GM23338 (cell line): ENCODE data around the gene PLAC8L1. TPM values are rescaled to one million over a fixed set of nuclear protein-coding genes. Genes with fewer than 3 reads are reported as not detected.

ENCODE experiments used
- ATAC-seq: fragments of 200-7000 bp; cut with Tn5 transposase; 3 replicates; pipeline ENCODE4 v1.9.1; 2020
- DNase-seq: peaks from one replicate; pipeline ENCODE4 v3.0.0-alpha.2; 2015; ENCODE audit warnings: low spot score
- H2AFZ ChIP-seq: fragments of 200-600 bp; sonication (generic); 2 replicates; pipeline ENCODE4 v1.8.0; 2016; ENCODE audit warnings: antibody characterized with exemption, mild to moderate bottlenecking, moderate library complexity
- H3F3A ChIP-seq: fragments of 200-600 bp; sonication (generic); replicated peaks from 2 replicates; pipeline ENCODE4 v1.8.0; 2017; ENCODE audit warnings: antibody characterized with exemption, mixed run types, low read depth
- H3K27ac ChIP-seq: fragments of 200-600 bp; sonication (generic); 2 replicates; pipeline ENCODE4 v1.6.1; 2016; ENCODE audit warnings: low read depth
- H3K27me3 ChIP-seq: fragments of 200-600 bp; sonication (generic); 2 replicates; pipeline ENCODE4 v1.8.0; 2016; ENCODE audit warnings: mild to moderate bottlenecking, mixed run types, moderate library complexity; ENCODE audit not compliant: insufficient read depth
- H3K36me3 ChIP-seq: fragments of 200-600 bp; sonication (generic); 2 replicates; pipeline ENCODE4 v1.8.0; 2016; ENCODE audit warnings: mild to moderate bottlenecking; ENCODE audit not compliant: insufficient read depth
- H3K4me1 ChIP-seq: fragments of 200-600 bp; sonication (generic); 2 replicates; pipeline ENCODE4 v1.8.0; 2016; ENCODE audit warnings: mild to moderate bottlenecking, moderate library complexity; ENCODE audit not compliant: insufficient read depth
- H3K4me2 ChIP-seq: fragments of 200-600 bp; sonication (generic); 2 replicates; pipeline ENCODE4 v1.7.1; 2017; ENCODE audit warnings: mixed run types
- H3K4me3 ChIP-seq: fragments of 200-600 bp; sonication (generic); 2 replicates; pipeline ENCODE4 v1.6.1; 2016; ENCODE audit warnings: mixed run types
- H3K79me2 ChIP-seq: fragments of 200-600 bp; sonication (generic); replicated peaks from 2 replicates; pipeline ENCODE4 v1.8.0; 2017; ENCODE audit warnings: mild to moderate bottlenecking; ENCODE audit not compliant: insufficient read depth
- H3K9me2 ChIP-seq: fragments of 200-600 bp; sonication (generic); 2 replicates; pipeline ENCODE4 v1.8.0; 2017; ENCODE audit not compliant: insufficient read depth
- H4K20me1 ChIP-seq: fragments of 200-600 bp; sonication (generic); replicated peaks from 2 replicates; pipeline ENCODE4 v1.8.0; 2017; ENCODE audit warnings: mild to moderate bottlenecking; ENCODE audit not compliant: insufficient read depth
- H3K27ac Mint-ChIP-seq: 2 replicates; pipeline ENCODE4 v1.8.0; 2020; ENCODE audit warnings: inconsistent platforms, mild to moderate bottlenecking, moderate library complexity, mixed read lengths
- H3K27me3 Mint-ChIP-seq: 3 replicates; pipeline ENCODE4 v1.8.0; 2022; ENCODE audit warnings: low read depth, mild to moderate bottlenecking, moderate library complexity, mixed read lengths, inconsistent platforms; ENCODE audit not compliant: insufficient read depth, poor library complexity
- H3K36me3 Mint-ChIP-seq: 3 replicates; pipeline ENCODE4 v1.8.0; 2021; ENCODE audit warnings: low read depth, mild to moderate bottlenecking, inconsistent platforms, moderate library complexity, mixed read lengths
- H3K4me1 Mint-ChIP-seq: 3 replicates; pipeline ENCODE4 v1.8.0; 2020; ENCODE audit warnings: mild to moderate bottlenecking, inconsistent platforms, mixed read lengths
- H3K4me3 Mint-ChIP-seq: 3 replicates; pipeline ENCODE4 v1.8.0; 2021; ENCODE audit warnings: moderate library complexity, mild to moderate bottlenecking, inconsistent platforms, mixed read lengths
- H3K9me3 Mint-ChIP-seq: 3 replicates; pipeline ENCODE4 v1.8.0; 2020; ENCODE audit warnings: moderate library complexity, mild to moderate bottlenecking, inconsistent platforms, mixed read lengths
- CREB1 ChIP-seq: fragments of 250-450 bp; sonication (Bioruptor Pico); IDR thresholded peaks from 2 replicates; pipeline ENCODE4 v1.5.0; 2020; ENCODE audit warnings: low read depth, mild to moderate bottlenecking, moderate library complexity
- CTCF ChIP-seq, 2 experiments: fragments of 200-600 bp in 1 of 2; sonication (generic) in 1 of 2; conservative IDR thresholded peaks; 2 replicates each; pipeline versions ENCODE4 v1.5.1 to v1.6.1; 2016 to 2017; ENCODE audit warnings: antibody characterized with exemption in 2 of 2, low read depth in 2 of 2, mild to moderate bottlenecking in 2 of 2, moderate library complexity in 1 of 2
- ETS1 ChIP-seq: IDR thresholded peaks from 2 replicates; pipeline ENCODE4 v1.6.1; 2016; ENCODE audit warnings: antibody characterized with exemption
- EZH2 ChIP-seq: fragments of 200-600 bp; sonication (generic); IDR thresholded peaks from one replicate; pipeline ENCODE4 v1.8.0; 2017; ENCODE audit warnings: antibody characterized with exemption, mild to moderate bottlenecking, low read depth; ENCODE audit not compliant: unreplicated experiment
- EZH2phosphoT487 ChIP-seq: fragments of 200-600 bp; sonication (generic); IDR thresholded peaks from one replicate; pipeline ENCODE4 v1.8.1; 2018; ENCODE audit warnings: antibody characterized with exemption; ENCODE audit not compliant: unreplicated experiment
- JUNB ChIP-seq: IDR thresholded peaks from one replicate; pipeline ENCODE4 v1.6.1; 2016; ENCODE audit warnings: antibody characterized with exemption; ENCODE audit not compliant: unreplicated experiment
- NANOG ChIP-seq: IDR thresholded peaks from 2 replicates; pipeline ENCODE4 v1.6.1; 2016; ENCODE audit warnings: antibody characterized with exemption, borderline replicate concordance
- POLR2AphosphoS5 ChIP-seq: IDR thresholded peaks from 2 replicates; pipeline ENCODE4 v1.6.1; 2016; ENCODE audit warnings: antibody characterized with exemption, low read depth
- REST ChIP-seq: IDR thresholded peaks from one replicate; pipeline ENCODE4 v1.6.1; 2018; ENCODE audit warnings: antibody characterized with exemption; ENCODE audit not compliant: unreplicated experiment
- STAT1 ChIP-seq: IDR thresholded peaks from one replicate; pipeline ENCODE4 v1.6.1; 2016; ENCODE audit warnings: antibody characterized with exemption; ENCODE audit not compliant: unreplicated experiment
- ZNF114 ChIP-seq: fragments of 250-450 bp; sonication (Bioruptor Pico); IDR thresholded peaks from 2 replicates; pipeline ENCODE4 v1.5.0; 2020; ENCODE audit warnings: mild to moderate bottlenecking, moderate library complexity
- ZNF331 ChIP-seq: fragments of 250-450 bp; sonication (Bioruptor Pico); IDR thresholded peaks from 2 replicates; pipeline ENCODE4 v1.5.0; 2020; ENCODE audit warnings: low read depth, mild to moderate bottlenecking, moderate library complexity
- ZNF462 ChIP-seq: fragments of 250-450 bp; sonication (Bioruptor Pico); IDR thresholded peaks from 2 replicates; pipeline ENCODE4 v1.5.0; 2020; ENCODE audit warnings: mild to moderate bottlenecking, moderate library complexity
- polyA plus RNA-seq: library from polyadenylated mRNA; unstranded; fragments of >200 nt; fragmentation: Nextera tagmentation; extraction: Ambion mirVana; gene quantifications from 2 replicates; pipeline ENCODE4 v1.2.1, GENCODE V29; 2016
- total RNA-seq: library from RNA; depleted of rRNA; stranded (reverse); fragments of >200 nt; shearing (Covaris generic); gene quantifications from 2 replicates; pipeline ENCODE4 v1.2.3, GENCODE V29; 2014

PLAC8L1 gene
- total and polyA plus RNA-seq, 2 experiments from 2014 or later = 2.0 TPM; not detected in 1

- no peaks in the 10 kb centered on the region for H3K9me3 Mint-ChIP-seq
- Histone ChIP-seq H2AFZ (no peak overlapping the region), H3F3A (no peaks in the 10 kb centered on the region), H4K20me1 (0 out of 2 replicates have a peak, but pooled peaks cover 5% of the 10 kb centered on the region), H3K4me2 (no peak overlapping the region), H3K9me2 (no peaks in the 10 kb centered on the region), H3K36me3 (peaks cover 33% of the 10 kb centered on the region; the same call in 1 of the 2 replicates), H3K27me3 (no peaks in the 10 kb centered on the region), H3K27ac (no peak overlapping the region), H3K79me2 (no peaks in the 10 kb centered on the region), H3K4me3 (no peak overlapping the region), H3K4me1 (no peaks in the 10 kb centered on the region)
- peaks cover 3% of the 10 kb centered on the region for H3K27me3 Mint-ChIP-seq
- H3K4me3 Mint-ChIP-seq = no peak overlapping the region
- TF ChIP-seq ZNF114 = no peak
- TF ChIP-seq EZH2 = no peak
- TF ChIP-seq POLR2AphosphoS5 = no peak
- no peak for TF ChIP-seq CTCF (conservative IDR thresholded peaks at IDR 0.05; ENCODE audit: low read depth in 2 of 2)
- no peak for TF ChIP-seq ZNF331 (CRISPR knock-in tag)
- no peak for TF ChIP-seq CREB1 (CRISPR knock-in tag)
- no peak for TF ChIP-seq ETS1
- TF ChIP-seq STAT1 = no peak
- TF ChIP-seq REST = no peak
- TF ChIP-seq ZNF462 (CRISPR knock-in tag) = no peak
- TF ChIP-seq EZH2phosphoT487 = no peak
- TF ChIP-seq JUNB = no peak
- no peak for TF ChIP-seq NANOG
- no peak for ATAC-seq
- peaks cover 35% of the 10 kb centered on the region for H3K36me3 Mint-ChIP-seq
- no peak for DNase-seq
- no peaks in the 10 kb centered on the region for H3K4me1 Mint-ChIP-seq
- H3K27ac Mint-ChIP-seq = no peak overlapping the region
Measured at GRCh38 chr5:146112476-146112875, 7.1 kb upstream of the PLAC8L1 start.
